ENCODE measurements around the gene SERINC4. TPM values are rescaled to one million over a fixed set of nuclear protein-coding genes. Genes with fewer than 3 reads are reported as not detected.
A peak's percentile ranks its signal among the peaks of the same experiment; 100 is the strongest.

SERINC4 gene
- total and polyA plus RNA-seq, 2 of the 4 experiments (the other 2 are of a cell fraction), result under 0.01 to 0.09 TPM

GRCh38 chr15:43828061-43828657 is 28.1 kb upstream of the SERINC4 start:
- peak; percentile 19 for DNase-seq
- no peak overlapping the region for H2AK9ac ChIP-seq (replicated peaks; ENCODE audit: low read depth, low read length, poor library complexity)
- H3K79me1 ChIP-seq (ENCODE audit: low read depth in 1 of 2, low read length in 2 of 2), result peaks cover 6 to 53% of the 10 kb centered on the region in 2 experiments; a peak in 3 of 4 replicates
- WGBS, 2 experiments (ENCODE audit: extremely low coverage in 2 of 2, insufficient read length in 1 of 2), result no CpG with 5 or more reads among the region's 6 CpGs
- no peak overlapping the region for H2BK5ac ChIP-seq (ENCODE audit: low read depth, low read length, poor library complexity, severe bottlenecking)
- H3K56ac ChIP-seq (ENCODE audit: extremely low read depth, insufficient read depth, low read length), result 0 out of 2 replicates have a peak overlapping the region, but pooled peaks have one; percentile 12
- ATAC-seq (ENCODE audit: low read depth), result no peak
- intact Hi-C loops (cut with micrococcal nuclease) (no loop called here), in situ Hi-C loops (cut with MboI; ENCODE audit: low sequenced_read_pairs) (no loop called here), dilution Hi-C loops (cut with HindIII; ENCODE audit: low sequenced_read_pairs, unreplicated experiment) (no loop called here)
- BruUV-seq (replicated peaks), result no TSS peak
- H2AFZ ChIP-seq (replicated peaks; ENCODE audit: low read length, poor library complexity), result peak overlapping the region; percentile 38
- peaks cover 2% of the 10 kb centered on the region; the same call in 1 of the 2 replicates for H3K4me1 ChIP-seq (ENCODE audit: control insufficient read depth, insufficient read depth, low read length)
- peak overlapping the region; percentile 27 for H3K14ac ChIP-seq (replicated peaks; ENCODE audit: low read depth, low read length)
- H3K18ac ChIP-seq (ENCODE audit: low read depth, low read length), result peak overlapping the region; percentile 55; the same call in 1 of the 2 replicates
- H3K9ac ChIP-seq (ENCODE audit: low read depth, low read length), result peak overlapping the region; percentile 39; the same call in 1 of the 2 replicates
- peak overlapping the region; percentile 24; the same call in 1 of the 2 replicates for H3K4me3 ChIP-seq (ENCODE audit: insufficient read depth, low read depth, low read length)
- H3K9me3 ChIP-seq (ENCODE audit: control insufficient read depth, insufficient read depth, low read length), result no peaks in the 10 kb centered on the region
- H2BK20ac ChIP-seq (ENCODE audit: low read depth, low read length), result peak overlapping the region; percentile 10; the same call in 1 of the 2 replicates
- peaks cover 5% of the 10 kb centered on the region; the same call in 1 of the 2 replicates for H3K9me1 ChIP-seq (ENCODE audit: insufficient read depth, low read length)
- H3K23ac ChIP-seq (ENCODE audit: low read depth, low read length), result peak overlapping the region; percentile 73
- H3K27ac ChIP-seq (ENCODE audit: insufficient read depth, low read length), result 0 out of 2 replicates have a peak overlapping the region, but pooled peaks have one; percentile 8
- H4K20me1 ChIP-seq (ENCODE audit: insufficient read depth, low read length), result no peaks in the 10 kb centered on the region
- H3K36me3 ChIP-seq (ENCODE audit: control insufficient read depth, insufficient read depth, low read length), result no peaks in the 10 kb centered on the region
- H2AK5ac ChIP-seq (ENCODE audit: low read depth, low read length), result no peak overlapping the region
- peak overlapping the region; percentile 6; the same call in 1 of the 2 replicates for H3K4ac ChIP-seq (ENCODE audit: low read depth, low read length)
- no peak overlapping the region for H4K91ac ChIP-seq (ENCODE audit: insufficient read depth, low read depth, low read length)
- H4K8ac ChIP-seq (ENCODE audit: low read depth in 2 of 2, low read length in 2 of 2), result peak overlapping the region in 1 of 2 experiments; percentile 55; a peak in 2 of 4 replicates
- no peak overlapping the region for H2BK15ac ChIP-seq (ENCODE audit: low read depth, low read length)
- peak overlapping the region; percentile 9 for H4K5ac ChIP-seq (ENCODE audit: low read depth, low read length)
- CTCF ChIA-PET, result no interaction called here
- POLR2A ChIA-PET (ENCODE audit: unreplicated experiment), result no interaction called here
- no peaks in the 10 kb centered on the region for H3K27me3 ChIP-seq (ENCODE audit: control insufficient read depth, insufficient read depth, low read length)
- no peak overlapping the region for H2BK120ac ChIP-seq (ENCODE audit: low read depth, low read length)
- H3K4me2 ChIP-seq (ENCODE audit: low read depth, low read length), result peak overlapping the region; percentile 92
- no peak for TF ChIP-seq SMC3 (IDR thresholded peaks at IDR 0.05; ENCODE audit: low read depth, low read length)
- TF ChIP-seq FOS (IDR thresholded peaks at IDR 0.05; ENCODE audit: low read depth, low read length), result no peak
- no peak for TF ChIP-seq NFE2L2 (IDR thresholded peaks at IDR 0.05; ENCODE audit: low read depth, low read length)
- no peak for TF ChIP-seq MXI1 (IDR thresholded peaks at IDR 0.05; ENCODE audit: borderline replicate concordance, low read depth, low read length)
- TF ChIP-seq CEBPB (IDR thresholded peaks at IDR 0.05; ENCODE audit: low read depth, low read length), result no peak
- TF ChIP-seq MAZ (IDR thresholded peaks at IDR 0.05; ENCODE audit: borderline replicate concordance, low read depth, low read length), result no peak
- TF ChIP-seq, protein P1, sequence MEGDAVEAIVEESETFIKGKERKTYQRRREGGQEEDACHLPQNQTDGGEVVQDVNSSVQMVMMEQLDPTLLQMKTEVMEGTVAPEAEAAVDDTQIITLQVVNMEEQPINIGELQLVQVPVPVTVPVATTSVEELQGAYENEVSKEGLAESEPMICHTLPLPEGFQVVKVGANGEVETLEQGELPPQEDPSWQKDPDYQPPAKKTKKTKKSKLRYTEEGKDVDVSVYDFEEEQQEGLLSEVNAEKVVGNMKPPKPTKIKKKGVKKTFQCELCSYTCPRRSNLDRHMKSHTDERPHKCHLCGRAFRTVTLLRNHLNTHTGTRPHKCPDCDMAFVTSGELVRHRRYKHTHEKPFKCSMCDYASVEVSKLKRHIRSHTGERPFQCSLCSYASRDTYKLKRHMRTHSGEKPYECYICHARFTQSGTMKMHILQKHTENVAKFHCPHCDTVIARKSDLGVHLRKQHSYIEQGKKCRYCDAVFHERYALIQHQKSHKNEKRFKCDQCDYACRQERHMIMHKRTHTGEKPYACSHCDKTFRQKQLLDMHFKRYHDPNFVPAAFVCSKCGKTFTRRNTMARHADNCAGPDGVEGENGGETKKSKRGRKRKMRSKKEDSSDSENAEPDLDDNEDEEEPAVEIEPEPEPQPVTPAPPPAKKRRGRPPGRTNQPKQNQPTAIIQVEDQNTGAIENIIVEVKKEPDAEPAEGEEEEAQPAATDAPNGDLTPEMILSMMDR (conservative IDR thresholded peaks at IDR 0.05; ENCODE audit: low read depth, low read length), result no peak
- TF ChIP-seq RFX5 (IDR thresholded peaks at IDR 0.05; ENCODE audit: low read depth, low read length), result no peak
- no peak for TF ChIP-seq RCOR1 (IDR thresholded peaks at IDR 0.05; ENCODE audit: insufficient replicate concordance, low read length)
- TF ChIP-seq CHD1 (IDR thresholded peaks at IDR 0.05; ENCODE audit: low read depth, low read length), result no peak
- no peak for TF ChIP-seq BHLHE40 (IDR thresholded peaks at IDR 0.05; ENCODE audit: low read depth, low read length)
- TF ChIP-seq, protein P2, sequence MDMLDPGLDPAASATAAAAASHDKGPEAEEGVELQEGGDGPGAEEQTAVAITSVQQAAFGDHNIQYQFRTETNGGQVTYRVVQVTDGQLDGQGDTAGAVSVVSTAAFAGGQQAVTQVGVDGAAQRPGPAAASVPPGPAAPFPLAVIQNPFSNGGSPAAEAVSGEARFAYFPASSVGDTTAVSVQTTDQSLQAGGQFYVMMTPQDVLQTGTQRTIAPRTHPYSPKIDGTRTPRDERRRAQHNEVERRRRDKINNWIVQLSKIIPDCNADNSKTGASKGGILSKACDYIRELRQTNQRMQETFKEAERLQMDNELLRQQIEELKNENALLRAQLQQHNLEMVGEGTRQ (IDR thresholded peaks at IDR 0.05; ENCODE audit: low read depth, low read length), result no peak
- TF ChIP-seq, protein P3, sequence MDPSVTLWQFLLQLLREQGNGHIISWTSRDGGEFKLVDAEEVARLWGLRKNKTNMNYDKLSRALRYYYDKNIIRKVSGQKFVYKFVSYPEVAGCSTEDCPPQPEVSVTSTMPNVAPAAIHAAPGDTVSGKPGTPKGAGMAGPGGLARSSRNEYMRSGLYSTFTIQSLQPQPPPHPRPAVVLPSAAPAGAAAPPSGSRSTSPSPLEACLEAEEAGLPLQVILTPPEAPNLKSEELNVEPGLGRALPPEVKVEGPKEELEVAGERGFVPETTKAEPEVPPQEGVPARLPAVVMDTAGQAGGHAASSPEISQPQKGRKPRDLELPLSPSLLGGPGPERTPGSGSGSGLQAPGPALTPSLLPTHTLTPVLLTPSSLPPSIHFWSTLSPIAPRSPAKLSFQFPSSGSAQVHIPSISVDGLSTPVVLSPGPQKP (IDR thresholded peaks at IDR 0.05; ENCODE audit: borderline replicate concordance, low read depth, low read length), result no peak
- no peak for TF ChIP-seq MAFK (IDR thresholded peaks at IDR 0.05; ENCODE audit: low read depth, low read length)
- TF ChIP-seq RAD21 (IDR thresholded peaks at IDR 0.05; ENCODE audit: low read length), result no peak

All from IMR-90 (cell line).